Measurements from ENCODE around the gene FBXO36. TPM values are rescaled to one million over a fixed set of nuclear protein-coding genes. Genes with fewer than 3 reads are reported as not detected.
A peak's percentile ranks its signal among the peaks of the same experiment; 100 is the strongest.

Gene FBXO36
- total RNA-seq, 1 experiment from 2014 or later, result 3.0 TPM

DNA sequence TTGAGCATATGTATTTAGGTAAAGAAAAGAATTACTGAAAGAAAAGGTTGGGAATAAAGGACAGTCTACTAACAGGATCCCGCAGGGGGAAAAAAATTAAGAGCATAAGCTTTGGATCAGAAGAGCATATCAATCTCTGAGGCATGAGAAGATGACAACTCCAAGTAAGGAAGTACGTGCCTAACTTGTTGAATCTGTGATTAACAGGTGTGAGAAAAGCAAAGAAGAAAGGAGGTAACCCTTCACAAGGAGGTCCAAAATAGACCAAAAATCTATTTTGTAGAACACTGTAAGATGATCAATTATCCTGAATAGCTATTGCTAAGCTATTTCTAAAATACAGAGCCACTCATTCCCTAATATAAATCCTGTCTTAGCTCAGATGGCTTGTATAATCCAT, 33.3 kb upstream of the FBXO36 start:
- peaks cover 5% of the 10 kb centered on the region for H3K79me1 ChIP-seq (ENCODE audit: insufficient read depth, low read depth, low read length, poor library complexity, severe bottlenecking)
- peaks cover 7 to 10% of the 10 kb centered on the region in 2 experiments; a peak in 2 of 4 replicates for H3K4me1 Mint-ChIP-seq
- H3K4me2 ChIP-seq (ENCODE audit: insufficient read depth, insufficient read length, low read length), result no peak overlapping the region
- H4K91ac ChIP-seq (ENCODE audit: insufficient read length, low read depth, low read length), result no peak overlapping the region
- no peak overlapping the region for H3K18ac ChIP-seq (ENCODE audit: insufficient read length, low read depth, low read length)
- H2AK5ac ChIP-seq (ENCODE audit: insufficient read length, low read length), result no peak overlapping the region
- H3K56ac ChIP-seq (ENCODE audit: insufficient read length, low read depth, low read length), result no peak overlapping the region
- DNase-seq, result no peak
- H4K20me1 ChIP-seq (ENCODE audit: control insufficient read depth, insufficient read depth, insufficient read length), result no peaks in the 10 kb centered on the region
- no peak overlapping the region for H3K4ac ChIP-seq (ENCODE audit: low read depth, low read length)
- H3K79me2 ChIP-seq (ENCODE audit: insufficient read depth, low read length), result peaks cover 9% of the 10 kb centered on the region; the same call in 1 of the 2 replicates
- WGBS (ENCODE audit: extremely low coverage, insufficient read length, low lambda C conversion rate), result no CpG with 5 or more reads among the region's 2 CpGs
- no peak overlapping the region for H2BK20ac ChIP-seq (ENCODE audit: low read depth, low read length, poor library complexity, severe bottlenecking)
- H4K8ac ChIP-seq (replicated peaks; ENCODE audit: insufficient read length, low read depth, low read length), result no peak overlapping the region
- no peak overlapping the region for H3T11ph ChIP-seq (ENCODE audit: low read length)
- H3K27ac Mint-ChIP-seq, result peak overlapping the region in 1 of 3 experiments; percentile 55; a peak in 1 of 7 replicates
- H3K9me3 Mint-ChIP-seq, result no peaks in the 10 kb centered on the region
- no peak overlapping the region for H2BK120ac ChIP-seq (ENCODE audit: low read depth, low read length, poor library complexity, severe bottlenecking)
- H2BK12ac ChIP-seq (ENCODE audit: insufficient read length, low read depth, low read length), result no peak overlapping the region
- no peak overlapping the region for H3K4me3 Mint-ChIP-seq
- H3K27me3 Mint-ChIP-seq (ENCODE audit: low read depth), result no peaks in the 10 kb centered on the region
- no peaks in the 10 kb centered on the region for H3K27me3 ChIP-seq (ENCODE audit: insufficient read depth, low read length)
- no peak overlapping the region for H3K9ac ChIP-seq (ENCODE audit: extremely low read depth, insufficient read length, low read length)
- H2AFZ ChIP-seq (ENCODE audit: low read length), result no peak overlapping the region
- H3K36me3 Mint-ChIP-seq (ENCODE audit: insufficient read depth in 1 of 3, low read depth in 3 of 3), result no peaks in the 10 kb centered on the region; a peak in 1 of 7 replicates
- no peaks in the 10 kb centered on the region for H3K9me3 ChIP-seq (ENCODE audit: control insufficient read depth, low read depth, low read length)
- no peaks in the 10 kb centered on the region for H3K4me1 ChIP-seq (ENCODE audit: insufficient read depth, low read length)
- H2BK15ac ChIP-seq (ENCODE audit: low read depth, low read length), result no peak overlapping the region
- no peaks in the 10 kb centered on the region for H3K23me2 ChIP-seq (ENCODE audit: insufficient read length, low read depth, low read length, poor library complexity, severe bottlenecking)
- H4K5ac ChIP-seq (ENCODE audit: insufficient read length, low read depth, low read length), result no peak overlapping the region
- H2BK5ac ChIP-seq (ENCODE audit: insufficient read length, low read length), result no peak overlapping the region
- TF ChIP-seq, protein P1, sequence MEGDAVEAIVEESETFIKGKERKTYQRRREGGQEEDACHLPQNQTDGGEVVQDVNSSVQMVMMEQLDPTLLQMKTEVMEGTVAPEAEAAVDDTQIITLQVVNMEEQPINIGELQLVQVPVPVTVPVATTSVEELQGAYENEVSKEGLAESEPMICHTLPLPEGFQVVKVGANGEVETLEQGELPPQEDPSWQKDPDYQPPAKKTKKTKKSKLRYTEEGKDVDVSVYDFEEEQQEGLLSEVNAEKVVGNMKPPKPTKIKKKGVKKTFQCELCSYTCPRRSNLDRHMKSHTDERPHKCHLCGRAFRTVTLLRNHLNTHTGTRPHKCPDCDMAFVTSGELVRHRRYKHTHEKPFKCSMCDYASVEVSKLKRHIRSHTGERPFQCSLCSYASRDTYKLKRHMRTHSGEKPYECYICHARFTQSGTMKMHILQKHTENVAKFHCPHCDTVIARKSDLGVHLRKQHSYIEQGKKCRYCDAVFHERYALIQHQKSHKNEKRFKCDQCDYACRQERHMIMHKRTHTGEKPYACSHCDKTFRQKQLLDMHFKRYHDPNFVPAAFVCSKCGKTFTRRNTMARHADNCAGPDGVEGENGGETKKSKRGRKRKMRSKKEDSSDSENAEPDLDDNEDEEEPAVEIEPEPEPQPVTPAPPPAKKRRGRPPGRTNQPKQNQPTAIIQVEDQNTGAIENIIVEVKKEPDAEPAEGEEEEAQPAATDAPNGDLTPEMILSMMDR (conservative IDR thresholded peaks at IDR 0.05), result no peak
- no peak overlapping the region for H3K23ac ChIP-seq (ENCODE audit: insufficient read length, low read depth, low read length)
- no peak overlapping the region for H3K14ac ChIP-seq (ENCODE audit: insufficient read depth, low read length)
- no peak overlapping the region for H3K27ac ChIP-seq (ENCODE audit: insufficient read length, low read depth, low read length)

All from H9 (cell line).